NB4 (cell line): ENCODE data around the gene IL22RA2.

Experiments
- DNase-seq: peaks from one replicate; pipeline ENCODE4 v3.0.0; 2010; ENCODE audit warnings: low read depth
- H3K4me3 ChIP-seq: one replicate; pipeline ENCODE4 v1.5.1; 2011; ENCODE audit warnings: mild to moderate bottlenecking, low read depth, low read length, moderate library complexity
- CTCF ChIP-seq: IDR thresholded peaks from one replicate; pipeline ENCODE4 v1.5.1; 2012; ENCODE audit warnings: low read depth, low read length
- MAX ChIP-seq: IDR thresholded peaks from 2 replicates; pipeline ENCODE4 v1.6.1; 2011; ENCODE audit warnings: low read depth, low read length
- MYC ChIP-seq: IDR thresholded peaks from 2 replicates; pipeline ENCODE4 v1.6.1; 2011; ENCODE audit warnings: low read depth, low read length
- POLR2A ChIP-seq: IDR thresholded peaks from 2 replicates; pipeline ENCODE4 v1.6.1; 2011; ENCODE audit warnings: mild to moderate bottlenecking; ENCODE audit not compliant: insufficient read length; ENCODE audit errors: extremely low read depth

IL22RA2 gene

GRCh38 chr6:137188855-137189254 lies 15.4 kb upstream of the IL22RA2 start:
- no peak overlapping the region for H3K4me3 ChIP-seq
- TF ChIP-seq MYC (no peak), POLR2A (no peak)
- peak; percentile 60 for DNase-seq

- TF ChIP-seq POLR2A (no peak), MYC (no peak), MAX (no peak), CTCF (no peak)
- no peak for DNase-seq
- no peak overlapping the region for H3K4me3 ChIP-seq
Measured at GRCh38 chr6:137185290-137185689, 11.8 kb upstream of the IL22RA2 start.

GRCh38 chr6:137182654-137183073 lies 9.2 kb upstream of the IL22RA2 start:
- no peak for DNase-seq

GRCh38 chr6:137181891-137182653 lies 8.6 kb upstream of the IL22RA2 start:
- no peak for DNase-seq
- TF ChIP-seq POLR2A (no peak), MYC (no peak), MAX (no peak), CTCF (no peak)
- H3K4me3 ChIP-seq, result no peak overlapping the region

More at GRCh38 chr6:137182654-137183073, 9.2 kb upstream of the IL22RA2 start:
- H3K4me3 ChIP-seq, result no peak overlapping the region
- TF ChIP-seq MAX, result no peak
- no peak for TF ChIP-seq POLR2A
- TF ChIP-seq CTCF, result no peak
- TF ChIP-seq MYC, result no peak

GRCh38 chr6:137177611-137178010 lies 4.2 kb upstream of the IL22RA2 start:
- no peak for TF ChIP-seq MYC
- TF ChIP-seq CTCF, result no peak
- TF ChIP-seq MAX, result no peak
- no peak for TF ChIP-seq POLR2A
- DNase-seq, result no peak
- no peak overlapping the region for H3K4me3 ChIP-seq

GRCh38 chr6:137176729-137177128 lies 3.3 kb upstream of the IL22RA2 start:
- TF ChIP-seq CTCF (no peak), MYC (no peak), POLR2A (no peak), MAX (no peak)
- H3K4me3 ChIP-seq, result no peak overlapping the region
- no peak for DNase-seq
